Neural cell (in vitro differentiated cells): Measurements from ENCODE around the gene PLA2G4B. TPM values are rescaled to one million over a fixed set of nuclear protein-coding genes. Genes with fewer than 3 reads are reported as not detected.

Experiments used
- H2AFZ ChIP-seq: fragments of 200-600, 300-800 bp; sonication (generic), shearing (Covaris generic); 2 replicates; pipeline ENCODE4 v1.6.0; 2014; ENCODE audit warnings: low read depth, mild to moderate bottlenecking, antibody characterized with exemption, low read length, moderate library complexity
- H3F3A ChIP-seq: fragments of 200-600 bp; shearing (Covaris generic); 2 replicates; pipeline ENCODE4 v1.6.1; 2016; ENCODE audit warnings: mild to moderate bottlenecking, moderate library complexity, mixed read lengths, antibody characterized with exemption, low read length; ENCODE audit not compliant: insufficient read depth, poor library complexity, severe bottlenecking
- H3K27ac ChIP-seq: fragments of 200-600, 300-800 bp; sonication (generic), shearing (Covaris generic); 2 replicates; pipeline ENCODE4 v1.5.1; 2014; ENCODE audit warnings: mild to moderate bottlenecking, low read length, moderate library complexity
- H3K27me3 ChIP-seq: fragments of 300-800, 200-600 bp; sonication (generic), shearing (Covaris generic); 2 replicates; pipeline ENCODE4 v1.6.0; 2014; ENCODE audit warnings: mild to moderate bottlenecking, low read depth, low read length, moderate library complexity; ENCODE audit not compliant: insufficient read depth
- H3K36me3 ChIP-seq: fragments of 300-800, 200-600 bp; sonication (generic), shearing (Covaris generic); 2 replicates; pipeline ENCODE4 v1.5.1; 2014; ENCODE audit warnings: mild to moderate bottlenecking, antibody characterized with exemption, low read length, moderate library complexity; ENCODE audit not compliant: insufficient read depth
- H3K4me2 ChIP-seq: fragments of 300-800, 200-600 bp; sonication (generic), shearing (Covaris generic); 2 replicates; pipeline ENCODE4 v1.6.0; 2014; ENCODE audit warnings: mild to moderate bottlenecking, low read length
- H3K4me3 ChIP-seq: fragments of 300-800, 200-600 bp; sonication (generic), shearing (Covaris generic); 2 replicates; pipeline ENCODE4 v1.5.1; 2014; ENCODE audit warnings: mild to moderate bottlenecking, low read length, moderate library complexity
- H3K79me2 ChIP-seq: fragments of 200-600 bp; shearing (Covaris generic); replicated peaks from 2 replicates; pipeline ENCODE4 v1.6.0; 2014; ENCODE audit warnings: mild to moderate bottlenecking, low read length, moderate library complexity; ENCODE audit not compliant: insufficient read depth
- H3K9ac ChIP-seq: fragments of 300-800, 200-600 bp; sonication (generic), shearing (Covaris generic); 2 replicates; pipeline ENCODE4 v1.6.1; 2016; ENCODE audit warnings: mild to moderate bottlenecking, low read length, mixed read lengths
- H3K9me2 ChIP-seq: fragments of 200-600 bp; shearing (Covaris generic); 2 replicates; pipeline ENCODE4 v1.6.1; 2016; ENCODE audit warnings: mild to moderate bottlenecking, low read length, mixed read lengths; ENCODE audit not compliant: insufficient read depth
- H3K9me3 ChIP-seq: fragments of 200-600, 300-800 bp; sonication (generic), shearing (Covaris generic); 2 replicates; pipeline ENCODE4 v1.6.1; 2016; ENCODE audit warnings: mild to moderate bottlenecking, mixed run types, low read length, moderate library complexity, mixed read lengths
- H4K20me1 ChIP-seq: fragments of 200-600 bp; shearing (Covaris generic); 2 replicates; pipeline ENCODE4 v1.6.1; 2016; ENCODE audit warnings: mild to moderate bottlenecking, mixed run types; ENCODE audit not compliant: insufficient read depth
- EP300 ChIP-seq: fragments of 450-650 bp; conservative IDR thresholded peaks from 2 replicates; pipeline ENCODE4 v1.6.1; 2014; ENCODE audit warnings: antibody characterized with exemption, mild to moderate bottlenecking, moderate library complexity; ENCODE audit not compliant: poor library complexity, severe bottlenecking
- EZH2 ChIP-seq: fragments of 200-600, 300-800 bp; shearing (Covaris generic), sonication (generic); IDR thresholded peaks from 2 replicates; pipeline ENCODE4 v1.6.1; 2014; ENCODE audit warnings: antibody characterized with exemption, low read length, borderline replicate concordance, mild to moderate bottlenecking; ENCODE audit not compliant: insufficient read depth, poor library complexity, severe bottlenecking
- MXI1 ChIP-seq: fragments of 450-650 bp; conservative IDR thresholded peaks from 2 replicates; pipeline ENCODE4 v1.6.1; 2014; ENCODE audit warnings: antibody characterized with exemption, mild to moderate bottlenecking; ENCODE audit not compliant: poor library complexity, severe bottlenecking
- POLR2AphosphoS5 ChIP-seq: IDR thresholded peaks from 2 replicates; pipeline ENCODE4 v1.6.1; 2012
- RAD21 ChIP-seq: fragments of 450-650 bp; conservative IDR thresholded peaks from 2 replicates; pipeline ENCODE4 v1.6.1; 2014; ENCODE audit warnings: antibody characterized with exemption, mild to moderate bottlenecking, moderate library complexity
- SMC3 ChIP-seq: fragments of 450-650 bp; conservative IDR thresholded peaks from 2 replicates; pipeline ENCODE4 v1.6.1; 2014; ENCODE audit warnings: antibody characterized with exemption, mild to moderate bottlenecking, moderate library complexity; ENCODE audit not compliant: poor library complexity
- TAF1 ChIP-seq: IDR thresholded peaks from 2 replicates; pipeline ENCODE4 v1.6.1; 2012; ENCODE audit warnings: low read depth
- polyA plus RNA-seq: library from polyadenylated mRNA; depleted of rRNA; stranded (reverse); fragments of >200 nt; gene quantifications from 2 replicates; pipeline ENCODE4 v1.2.3, GENCODE V29; 2014
- TF ChIP-seq, protein P1 (sequence below): fragments of 450-650 bp; IDR thresholded peaks from 2 replicates; pipeline ENCODE4 v1.5.1; 2014; ENCODE audit warnings: antibody characterized with exemption, mild to moderate bottlenecking, moderate library complexity; ENCODE audit not compliant: poor library complexity, severe bottlenecking
- TF ChIP-seq, protein P2 (sequence below): IDR thresholded peaks from 2 replicates; pipeline ENCODE4 v1.6.1; 2012; ENCODE audit warnings: borderline replicate concordance

PLA2G4B gene
- polyA plus RNA-seq, 1 donor from 2014 or later = 11.3 TPM

DNA sequence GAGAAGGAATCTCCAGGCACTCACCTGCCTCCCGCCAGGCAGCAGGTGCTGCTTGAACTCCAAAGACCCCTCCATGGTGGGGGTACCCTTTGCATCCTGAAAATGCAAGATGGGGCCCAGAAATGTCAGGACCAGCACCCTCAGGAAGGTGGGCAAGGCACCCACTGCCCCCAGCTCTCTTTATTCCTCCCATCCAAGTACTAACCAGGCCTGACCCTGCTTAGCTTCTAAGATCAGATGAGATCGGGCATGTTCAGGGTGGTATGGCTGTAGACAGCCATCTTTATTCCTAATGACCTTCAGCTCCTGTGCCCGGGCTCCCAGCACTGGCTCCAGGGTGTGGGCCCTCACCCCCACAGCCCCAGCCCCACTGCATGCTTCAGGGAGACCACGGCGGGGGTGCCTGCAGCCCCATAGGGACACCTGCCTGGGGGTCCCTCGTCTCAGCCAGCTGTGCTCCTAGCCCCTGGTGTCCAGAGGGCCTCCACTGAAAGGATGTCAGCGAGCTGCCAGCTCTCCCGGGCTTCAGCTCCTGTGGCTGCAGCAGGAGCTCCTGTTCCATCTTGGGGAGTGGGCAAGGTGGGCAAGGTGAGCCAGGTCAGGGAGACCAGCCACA is 13.2 kb downstream of the PLA2G4B start:
- no peak overlapping the region for H3K27ac ChIP-seq
- H3K9me3 ChIP-seq = no peaks in the 10 kb centered on the region
- H3K79me2 ChIP-seq = no peaks in the 10 kb centered on the region
- no peak overlapping the region for H3K9ac ChIP-seq
- H4K20me1 ChIP-seq = no peaks in the 10 kb centered on the region
- TF ChIP-seq TAF1 (no peak), SMC3 (no peak)
- no peak overlapping the region for H2AFZ ChIP-seq
- no peak overlapping the region for H3K4me3 ChIP-seq
- no peaks in the 10 kb centered on the region for H3K36me3 ChIP-seq
- no peaks in the 10 kb centered on the region for H3F3A ChIP-seq
- H3K9me2 ChIP-seq = no peaks in the 10 kb centered on the region
- no peaks in the 10 kb centered on the region for H3K27me3 ChIP-seq
- H3K4me2 ChIP-seq = no peak overlapping the region

DNA sequence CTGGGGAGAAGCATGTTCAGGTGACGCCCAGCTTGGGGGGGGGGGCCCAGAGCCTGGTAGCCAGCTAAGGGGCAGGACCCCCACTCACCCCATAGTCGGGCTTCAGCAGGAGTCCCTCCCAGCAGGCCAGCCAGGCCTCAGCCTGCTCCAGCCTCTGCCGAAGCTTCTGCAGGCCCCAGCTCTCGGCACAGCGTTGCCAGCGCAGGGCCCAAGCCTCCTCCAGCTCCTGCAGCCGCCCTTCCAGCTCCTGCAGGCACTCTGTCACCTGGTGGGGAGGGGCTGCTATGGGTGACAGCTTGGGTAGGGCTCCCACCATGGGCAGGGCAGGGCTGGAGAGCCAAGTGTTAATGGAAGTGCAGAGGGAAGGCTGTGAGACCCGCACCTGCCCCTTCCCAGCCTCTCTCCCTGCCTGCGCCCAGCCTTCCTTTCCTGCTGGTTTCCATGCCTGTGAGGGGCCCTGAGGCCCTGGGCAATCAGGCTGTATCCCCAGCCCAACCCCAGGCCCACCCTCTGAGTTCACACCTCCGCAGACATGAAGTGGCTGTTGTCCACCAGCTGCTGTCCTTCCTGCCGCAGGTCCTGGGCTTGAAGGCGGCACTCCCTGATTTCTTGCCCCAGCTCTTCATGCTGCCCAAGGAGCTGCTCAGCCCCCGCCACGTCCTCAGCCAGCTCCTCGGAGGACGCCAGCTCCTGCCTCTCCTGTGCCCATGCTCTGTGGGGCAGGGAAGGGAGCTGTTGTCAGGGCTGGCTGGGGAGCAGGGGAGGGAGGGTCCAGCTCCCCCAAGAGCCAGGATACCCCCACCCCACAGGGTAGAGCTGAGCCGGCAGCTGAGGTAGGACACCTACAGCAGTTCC is 14.3 kb downstream of the PLA2G4B start:
- H3K9me3 ChIP-seq = no peaks in the 10 kb centered on the region
- H3K9ac ChIP-seq = no peak overlapping the region
- no peaks in the 10 kb centered on the region for H3K79me2 ChIP-seq
- H4K20me1 ChIP-seq = no peaks in the 10 kb centered on the region
- no peaks in the 10 kb centered on the region for H3K36me3 ChIP-seq
- no peaks in the 10 kb centered on the region for H3F3A ChIP-seq
- no peak overlapping the region for H3K4me2 ChIP-seq
- H3K9me2 ChIP-seq = no peaks in the 10 kb centered on the region
- H3K27me3 ChIP-seq = no peaks in the 10 kb centered on the region
- no peak overlapping the region for H3K4me3 ChIP-seq
- TF ChIP-seq, protein P1, sequence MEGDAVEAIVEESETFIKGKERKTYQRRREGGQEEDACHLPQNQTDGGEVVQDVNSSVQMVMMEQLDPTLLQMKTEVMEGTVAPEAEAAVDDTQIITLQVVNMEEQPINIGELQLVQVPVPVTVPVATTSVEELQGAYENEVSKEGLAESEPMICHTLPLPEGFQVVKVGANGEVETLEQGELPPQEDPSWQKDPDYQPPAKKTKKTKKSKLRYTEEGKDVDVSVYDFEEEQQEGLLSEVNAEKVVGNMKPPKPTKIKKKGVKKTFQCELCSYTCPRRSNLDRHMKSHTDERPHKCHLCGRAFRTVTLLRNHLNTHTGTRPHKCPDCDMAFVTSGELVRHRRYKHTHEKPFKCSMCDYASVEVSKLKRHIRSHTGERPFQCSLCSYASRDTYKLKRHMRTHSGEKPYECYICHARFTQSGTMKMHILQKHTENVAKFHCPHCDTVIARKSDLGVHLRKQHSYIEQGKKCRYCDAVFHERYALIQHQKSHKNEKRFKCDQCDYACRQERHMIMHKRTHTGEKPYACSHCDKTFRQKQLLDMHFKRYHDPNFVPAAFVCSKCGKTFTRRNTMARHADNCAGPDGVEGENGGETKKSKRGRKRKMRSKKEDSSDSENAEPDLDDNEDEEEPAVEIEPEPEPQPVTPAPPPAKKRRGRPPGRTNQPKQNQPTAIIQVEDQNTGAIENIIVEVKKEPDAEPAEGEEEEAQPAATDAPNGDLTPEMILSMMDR = no peak
- no peak for TF ChIP-seq MXI1
- H3K27ac ChIP-seq = no peak overlapping the region
- H2AFZ ChIP-seq = no peak overlapping the region

DNA sequence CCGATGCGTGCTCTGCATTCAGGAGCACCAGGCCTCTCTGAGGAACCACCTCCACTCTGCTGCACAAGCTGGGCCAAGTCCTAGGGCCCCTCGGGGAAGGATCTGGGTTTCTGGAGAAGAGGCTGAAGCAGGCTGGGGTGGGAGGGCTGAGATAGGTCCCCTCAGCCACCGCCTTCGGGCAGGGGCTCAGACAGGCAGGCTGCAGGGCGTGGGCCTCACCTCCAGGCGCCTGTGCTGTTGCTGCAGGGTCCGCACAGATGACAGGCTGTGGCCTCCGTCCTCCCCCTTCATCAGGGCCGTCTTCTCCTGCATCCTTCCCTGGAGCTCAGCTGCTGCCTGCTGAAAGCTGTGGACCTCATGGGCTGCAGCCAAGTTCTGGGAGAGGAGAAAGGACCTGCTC is 15.2 kb downstream of the PLA2G4B start:
- Histone ChIP-seq H4K20me1 (no peaks in the 10 kb centered on the region), H3K27ac (no peak overlapping the region), H3F3A (no peaks in the 10 kb centered on the region), H3K36me3 (no peaks in the 10 kb centered on the region), H3K9me2 (no peaks in the 10 kb centered on the region), H3K4me3 (no peak overlapping the region), H3K79me2 (no peaks in the 10 kb centered on the region), H3K4me2 (no peak overlapping the region), H3K9me3 (no peaks in the 10 kb centered on the region), H3K27me3 (no peaks in the 10 kb centered on the region), H2AFZ (no peak overlapping the region), H3K9ac (no peak overlapping the region)
- TF ChIP-seq SMC3 = no peak
- TF ChIP-seq, protein P1 = no peak
- TF ChIP-seq EP300 = no peak
- TF ChIP-seq EZH2 = no peak
- TF ChIP-seq TAF1 = no peak
- TF ChIP-seq MXI1 = no peak
- TF ChIP-seq RAD21 = no peak
- TF ChIP-seq POLR2AphosphoS5 = no peak
- TF ChIP-seq, protein P2, sequence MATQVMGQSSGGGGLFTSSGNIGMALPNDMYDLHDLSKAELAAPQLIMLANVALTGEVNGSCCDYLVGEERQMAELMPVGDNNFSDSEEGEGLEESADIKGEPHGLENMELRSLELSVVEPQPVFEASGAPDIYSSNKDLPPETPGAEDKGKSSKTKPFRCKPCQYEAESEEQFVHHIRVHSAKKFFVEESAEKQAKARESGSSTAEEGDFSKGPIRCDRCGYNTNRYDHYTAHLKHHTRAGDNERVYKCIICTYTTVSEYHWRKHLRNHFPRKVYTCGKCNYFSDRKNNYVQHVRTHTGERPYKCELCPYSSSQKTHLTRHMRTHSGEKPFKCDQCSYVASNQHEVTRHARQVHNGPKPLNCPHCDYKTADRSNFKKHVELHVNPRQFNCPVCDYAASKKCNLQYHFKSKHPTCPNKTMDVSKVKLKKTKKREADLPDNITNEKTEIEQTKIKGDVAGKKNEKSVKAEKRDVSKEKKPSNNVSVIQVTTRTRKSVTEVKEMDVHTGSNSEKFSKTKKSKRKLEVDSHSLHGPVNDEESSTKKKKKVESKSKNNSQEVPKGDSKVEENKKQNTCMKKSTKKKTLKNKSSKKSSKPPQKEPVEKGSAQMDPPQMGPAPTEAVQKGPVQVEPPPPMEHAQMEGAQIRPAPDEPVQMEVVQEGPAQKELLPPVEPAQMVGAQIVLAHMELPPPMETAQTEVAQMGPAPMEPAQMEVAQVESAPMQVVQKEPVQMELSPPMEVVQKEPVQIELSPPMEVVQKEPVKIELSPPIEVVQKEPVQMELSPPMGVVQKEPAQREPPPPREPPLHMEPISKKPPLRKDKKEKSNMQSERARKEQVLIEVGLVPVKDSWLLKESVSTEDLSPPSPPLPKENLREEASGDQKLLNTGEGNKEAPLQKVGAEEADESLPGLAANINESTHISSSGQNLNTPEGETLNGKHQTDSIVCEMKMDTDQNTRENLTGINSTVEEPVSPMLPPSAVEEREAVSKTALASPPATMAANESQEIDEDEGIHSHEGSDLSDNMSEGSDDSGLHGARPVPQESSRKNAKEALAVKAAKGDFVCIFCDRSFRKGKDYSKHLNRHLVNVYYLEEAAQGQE = no peak
